AG10803 (cell line): ENCODE measurements around the gene TCERG1L.

ENCODE experiments used
- DNase-seq: peaks from one replicate; pipeline ENCODE4 v3.0.0; 2010; ENCODE audit warnings: low read depth
- H3K4me3 ChIP-seq: 2 replicates; pipeline ENCODE4 v1.5.1; 2011; ENCODE audit warnings: mild to moderate bottlenecking, low read length, control low read depth
- CTCF ChIP-seq: conservative IDR thresholded peaks from 2 replicates; pipeline ENCODE4 v1.5.1; 2011; ENCODE audit warnings: mild to moderate bottlenecking, low read length, control low read depth, inconsistent platforms

Gene TCERG1L

GRCh38 chr10:131144711-131145375, 166.7 kb downstream of the TCERG1L start:
- DNase-seq = no peak
- no peak for TF ChIP-seq CTCF
- no peak overlapping the region for H3K4me3 ChIP-seq

- no peak for TF ChIP-seq CTCF
- DNase-seq = no peak
- no peak overlapping the region for H3K4me3 ChIP-seq
Measured at GRCh38 chr10:131144196-131144595, 167.3 kb downstream of the TCERG1L start.

- no peak for TF ChIP-seq CTCF
- DNase-seq = no peak
Measured at GRCh38 chr10:131143425-131144165, 167.9 kb downstream of the TCERG1L start.

GRCh38 chr10:131142517-131143380, 168.8 kb downstream of the TCERG1L start:
- TF ChIP-seq CTCF = no peak
- DNase-seq = no peak
- no peak overlapping the region for H3K4me3 ChIP-seq

More at GRCh38 chr10:131143425-131144165, 167.9 kb downstream of the TCERG1L start:
- no peak overlapping the region for H3K4me3 ChIP-seq

- TF ChIP-seq CTCF = no peak
- no peak overlapping the region for H3K4me3 ChIP-seq
- no peak for DNase-seq
Measured at GRCh38 chr10:131141645-131142516, 169.6 kb downstream of the TCERG1L start.

GRCh38 chr10:131141207-131141606, 170.3 kb downstream of the TCERG1L start:
- no peak for DNase-seq
- H3K4me3 ChIP-seq = no peak overlapping the region
- no peak for TF ChIP-seq CTCF
